Adipose tissue (tissue), 3 donors: ENCODE measurements around the gene UBA7. TPM values are rescaled to one million over a fixed set of nuclear protein-coding genes. Genes with fewer than 3 reads are reported as not detected.

Experiments
- H3K27ac ChIP-seq: one replicate; pipeline ENCODE4 v1.5.1; 2013; ENCODE audit warnings: low read depth, low read length
- WGBS, 3 donors: extraction: QIAGEN DNeasy Blood & Tissue Kit; methylation state at CpG; one replicate each; pipeline ENCODE4 v1.1.7; 2013; 5-methylcytosine and 5-hydroxymethylcytosine counted together
- polyA plus RNA-seq, 3 donors: library from polyadenylated mRNA; stranded (reverse); fragments of 200-250 nt; gene quantifications; one replicate each; pipeline ENCODE4 v1.2.3, GENCODE V29; 2013
- donor health status: healthy with polysubstance abuse.
- donor health status: Bipolar disorder and iron deficiency.
- donor health status: healthy.

Gene UBA7
- polyA plus RNA-seq, 3 donors: 25.7 to 47.6 (median 31.2) TPM

- WGBS, 3 donors: 95 to 98% (median 95%) methylated on average over 4 of the region's 4 CpGs
- H3K27ac ChIP-seq: no peak overlapping the region
These were observed 49.8 kb downstream of the UBA7 start for GRCh38 chr3:49763981-49764380.

- H3K27ac ChIP-seq: no peak overlapping the region
- WGBS, 3 donors: 72 to 87% (median 75%) methylated on average over 3 of the region's 3 CpGs
These were observed 52.1 kb downstream of the UBA7 start for GRCh38 chr3:49761661-49762060.

DNA sequence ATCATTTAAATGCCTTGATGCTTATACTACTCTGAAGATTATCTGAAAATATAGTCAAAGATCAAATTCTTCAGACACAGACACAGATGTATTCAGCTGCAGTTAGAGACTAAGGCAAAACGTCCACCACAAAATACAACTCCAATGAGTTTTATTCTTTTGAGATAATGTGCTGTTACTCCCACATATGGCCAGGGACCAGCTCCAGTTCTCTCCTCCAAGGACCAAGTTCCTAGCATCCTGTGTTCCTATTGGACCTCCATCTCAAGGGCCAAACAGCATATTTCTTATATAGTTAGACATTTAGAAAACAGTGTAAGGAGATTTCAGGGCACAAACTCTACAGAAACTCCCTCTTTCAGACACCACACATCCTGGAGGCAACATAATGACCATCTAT lies 54.5 kb downstream of the UBA7 start:
- no peak overlapping the region for H3K27ac ChIP-seq
- 27 to 43% (median 34%) methylated on average over 1 of the region's 1 CpG for WGBS, 3 donors

- no peak overlapping the region for H3K27ac ChIP-seq
- 58 to 77% (median 73%) methylated on average over 2 of the region's 2 CpGs for WGBS, 3 donors
These were observed 56.6 kb downstream of the UBA7 start for GRCh38 chr3:49757197-49757596.

DNA sequence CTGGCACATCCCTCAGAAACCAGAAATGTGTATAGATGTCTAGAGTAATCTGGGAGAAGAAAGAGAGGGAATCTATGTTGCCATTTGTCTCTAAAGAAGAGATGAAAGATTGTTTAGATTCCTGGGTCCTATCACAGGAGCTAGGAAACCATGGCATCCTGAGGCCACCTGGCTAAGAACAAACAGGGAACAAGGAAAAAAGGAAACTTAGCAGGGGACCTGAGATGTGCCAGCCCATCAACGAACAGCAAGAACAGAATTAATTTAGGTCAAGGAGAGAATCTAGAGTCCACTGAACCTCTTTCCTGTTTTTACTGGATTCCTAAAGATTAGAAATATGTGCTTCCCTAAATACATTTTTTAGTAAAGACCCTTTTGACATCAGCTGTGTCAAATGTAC lies 57.7 kb downstream of the UBA7 start:
- no peak overlapping the region for H3K27ac ChIP-seq
- WGBS, 3 donors: 50 to 65% (median 65%) methylated on average over 1 of the region's 1 CpG

Other genes starting within 250 kb of the UBA7 start
- gene APEH, start 139.6 kb downstream of the UBA7 start, polyA plus RNA-seq: 10 to 100 TPM; 31.5 to 46.6 (median 44.6) TPM
- 10 to 100 TPM; 14.3 to 22.2 (median 19.1) TPM for gene MST1, start 124.5 kb downstream of the UBA7 start, polyA plus RNA-seq
- gene RNF123, start 124.4 kb downstream of the UBA7 start, polyA plus RNA-seq: 10 to 100 TPM; 12.3 to 20.9 (median 13.6) TPM
- gene AMIGO3, start 94.3 kb downstream of the UBA7 start, polyA plus RNA-seq: under 1 TPM in 2 of 3 donors, not detected in 1; 0.87 to 0.88 TPM
- 10 to 100 TPM; 18.1 to 34.0 (median 20.5) TPM for gene GMPPB, start 90.0 kb downstream of the UBA7 start, polyA plus RNA-seq
- gene IP6K1, start 27.4 kb downstream of the UBA7 start, polyA plus RNA-seq: 10 to 100 TPM; 11.7 to 16.3 (median 15.7) TPM
- not detected for gene CDHR4, start 14.1 kb downstream of the UBA7 start, polyA plus RNA-seq
- 1 to 10 TPM; 1.4 to 4.2 (median 1.6) TPM for gene INKA1, start 10.7 kb downstream of the UBA7 start, polyA plus RNA-seq
- 1 to 10 TPM in 1 of 3 donors, under 1 TPM in 2; 0.64 to 1.0 (median 0.84) TPM for gene TRAIP, start 42.6 kb upstream of the UBA7 start, polyA plus RNA-seq
- under 1 TPM in 1 of 3 donors, not detected in 2; 0.07 TPM for gene CAMKV, start 56.0 kb upstream of the UBA7 start, polyA plus RNA-seq
- gene MST1R, start 89.9 kb upstream of the UBA7 start, polyA plus RNA-seq: 1 to 10 TPM; 2.5 to 7.7 (median 6.7) TPM
- gene MON1A, start 115.9 kb upstream of the UBA7 start, polyA plus RNA-seq: 10 to 100 TPM in 1 of 3 donors, 1 to 10 TPM in 2; 5.1 to 10.2 (median 9.7) TPM
- gene RBM6, start 126.2 kb upstream of the UBA7 start, polyA plus RNA-seq: 100 to 1,000 TPM in 1 of 3 donors, 10 to 100 TPM in 2; 39.5 to 161 (median 54.7) TPM